NCI-H774 (cell line): Measurements from ENCODE around the gene CNTN4.

Source experiments
- DNase-seq: peaks from one replicate; lab custom pipeline; 2025; lab: John Stamatoyannopoulos, UW

Gene CNTN4

GRCh38 chr3:2266606-2267005, 167.9 kb downstream of the CNTN4 start:
- DNase-seq, result no peak

GRCh38 chr3:2268779-2269178, 170.1 kb downstream of the CNTN4 start:
- no peak for DNase-seq

- no peak for DNase-seq
Observed at GRCh38 chr3:2274526-2274925, 175.9 kb downstream of the CNTN4 start.

- no peak for DNase-seq
Observed at GRCh38 chr3:2283818-2284217, 185.2 kb downstream of the CNTN4 start.

GRCh38 chr3:2300938-2301337, 202.3 kb downstream of the CNTN4 start:
- no peak for DNase-seq

GRCh38 chr3:2301361-2301760, 202.7 kb downstream of the CNTN4 start:
- no peak for DNase-seq

GRCh38 chr3:2303566-2303965, 204.9 kb downstream of the CNTN4 start:
- DNase-seq, result no peak

- no peak for DNase-seq
Observed at GRCh38 chr3:2311022-2311421, 212.4 kb downstream of the CNTN4 start.

GRCh38 chr3:2317521-2317920, 218.9 kb downstream of the CNTN4 start:
- no peak for DNase-seq

GRCh38 chr3:2334921-2335320, 236.3 kb downstream of the CNTN4 start:
- DNase-seq, result peak; percentile 21

GRCh38 chr3:2343031-2343682, 244.5 kb downstream of the CNTN4 start:
- DNase-seq, result no peak

GRCh38 chr3:2352134-2352762, 253.6 kb downstream of the CNTN4 start:
- no peak for DNase-seq

GRCh38 chr3:2354702-2355101, 256.0 kb downstream of the CNTN4 start:
- no peak for DNase-seq

- DNase-seq, result no peak
Observed at GRCh38 chr3:2356298-2356950, 257.8 kb downstream of the CNTN4 start.

- DNase-seq, result no peak
Observed at GRCh38 chr3:2360815-2361214, 262.1 kb downstream of the CNTN4 start.

- DNase-seq, result no peak
Observed at GRCh38 chr3:2362122-2362521, 263.5 kb downstream of the CNTN4 start.

GRCh38 chr3:2363854-2364253, 265.2 kb downstream of the CNTN4 start:
- no peak for DNase-seq

GRCh38 chr3:2370317-2370716, 271.7 kb downstream of the CNTN4 start:
- DNase-seq, result no peak

- DNase-seq, result no peak
Observed at GRCh38 chr3:2372306-2372705, 273.6 kb downstream of the CNTN4 start.

GRCh38 chr3:2375376-2375775, 276.7 kb downstream of the CNTN4 start:
- no peak for DNase-seq

- DNase-seq, result no peak
Observed at GRCh38 chr3:2377281-2377680, 278.6 kb downstream of the CNTN4 start.

- no peak for DNase-seq
Observed at GRCh38 chr3:2390926-2391532, 292.4 kb downstream of the CNTN4 start.

GRCh38 chr3:2391896-2392295, 293.2 kb downstream of the CNTN4 start:
- DNase-seq, result no peak
